OCI-LY7 (cell line): ENCODE results near the gene ZDHHC14. TPM values are rescaled to one million over a fixed set of nuclear protein-coding genes. Genes with fewer than 3 reads are reported as not detected.

Source experiments
- BruUV-seq: library from RNA; stranded (reverse); fragments of 400-500 nt; replicated peaks from 2 replicates; lab custom pipeline; 2021; lab: Mats Ljungman, UMichigan
- CTCF ChIA-PET: fragments of 300-600 bp; sonication (Branson Sonifier 250); formaldehyde crosslinking; loops from one replicate; lab custom pipeline; 2022; ENCODE audit warnings: antibody characterized with exemption; ENCODE audit not compliant: unreplicated experiment; lab: Charles Lee
- POLR2A ChIA-PET: fragments of 300-600 bp; sonication (Branson Sonifier 250); formaldehyde crosslinking; loops from one replicate; lab custom pipeline; 2022; ENCODE audit warnings: antibody characterized with exemption; lab: Charles Lee
- DNase-seq: peaks from one replicate; pipeline ENCODE4 v3.0.0-alpha.2; 2015; ENCODE audit warnings: low spot score
- H2AFZ ChIP-seq: fragments of 200-600 bp; sonication (generic), shearing (Covaris generic); 2 replicates; pipeline ENCODE4 v1.6.1; 2014; ENCODE audit warnings: mild to moderate bottlenecking, antibody characterized with exemption, low read length, moderate library complexity
- H3K27ac ChIP-seq: fragments of 200-600 bp; sonication (generic); 2 replicates; pipeline ENCODE4 v1.5.1; 2014; ENCODE audit warnings: mixed run types, low read depth, mild to moderate bottlenecking, moderate library complexity, low read length, inconsistent platforms; ENCODE audit not compliant: poor library complexity, severe bottlenecking
- H3K36me3 ChIP-seq: fragments of 200-600 bp; sonication (generic); 2 replicates; pipeline ENCODE4 v1.6.1; 2014; ENCODE audit warnings: mild to moderate bottlenecking, antibody characterized with exemption, low read length, moderate library complexity, mixed read lengths; ENCODE audit not compliant: insufficient read depth
- H3K4me1 ChIP-seq: fragments of 200-600 bp; sonication (generic); 2 replicates; pipeline ENCODE4 v1.5.1; 2014; ENCODE audit warnings: mild to moderate bottlenecking, low read length; ENCODE audit not compliant: insufficient read depth, poor library complexity, severe bottlenecking
- H3K4me2 ChIP-seq: fragments of 200-600 bp; sonication (generic); 2 replicates; pipeline ENCODE4 v1.6.1; 2014; ENCODE audit warnings: mild to moderate bottlenecking, low read length
- H3K4me3 ChIP-seq: fragments of 200-600 bp; sonication (generic); 2 replicates; pipeline ENCODE4 v1.5.1; 2014; ENCODE audit warnings: mild to moderate bottlenecking, low read depth, low read length; ENCODE audit not compliant: poor library complexity, severe bottlenecking
- H3K79me2 ChIP-seq: fragments of 200-600 bp; sonication (generic); 2 replicates; pipeline ENCODE4 v1.6.1; 2016; ENCODE audit warnings: low read depth, mild to moderate bottlenecking, low read length, moderate library complexity, mixed read lengths; ENCODE audit not compliant: insufficient read depth
- H3K9me2 ChIP-seq: fragments of 200-600 bp; sonication (generic); 2 replicates; pipeline ENCODE4 v1.6.1; 2016; ENCODE audit warnings: mild to moderate bottlenecking, low read length, mixed read lengths; ENCODE audit not compliant: insufficient read depth
- H3K9me3 ChIP-seq: fragments of 200-600 bp; sonication (generic); 2 replicates; pipeline ENCODE4 v1.6.1; 2014; ENCODE audit warnings: mild to moderate bottlenecking, mixed run types, low read length, mixed read lengths
- H4K20me1 ChIP-seq: fragments of 200-600 bp; sonication (generic); 2 replicates; pipeline ENCODE4 v1.6.1; 2014; ENCODE audit warnings: mild to moderate bottlenecking, antibody characterized with exemption, low read length, moderate library complexity, mixed read lengths; ENCODE audit not compliant: insufficient read depth
- CTCF ChIP-seq: fragments of 200-600 bp; sonication (generic); conservative IDR thresholded peaks from 2 replicates; pipeline ENCODE4 v1.5.1; 2014; ENCODE audit warnings: mild to moderate bottlenecking, antibody characterized with exemption, low read length, moderate library complexity, mixed read lengths
- EZH2phosphoT487 ChIP-seq: fragments of 200-600 bp; sonication (generic); IDR thresholded peaks from 2 replicates; pipeline ENCODE4 v1.6.1; 2018; ENCODE audit warnings: low read depth, borderline replicate concordance, mild to moderate bottlenecking, mixed run types, antibody characterized with exemption, low read length, moderate library complexity, mixed read lengths
- intact Hi-C: fragments of 100-400 bp; cut with micrococcal nuclease; formaldehyde crosslinking; loops from one replicate; pipeline ENCODE4 v1.10.0; 2022; ENCODE audit not compliant: unreplicated experiment
- total RNA-seq, 2 experiments: library from RNA; depleted of rRNA in 1 of 2; stranded (reverse); fragments of >200 nt in 1 of 2; shearing (Covaris generic) in 1 of 2; gene quantifications; 2 replicates each; pipeline ENCODE4 v1.2.3, GENCODE V29; 2014 to 2022

Gene ZDHHC14
- total RNA-seq, 2 experiments from 2014 or later, result 0.69 to 3.0 TPM

- H3K9me2 ChIP-seq, result no peaks in the 10 kb centered on the region
- no peak overlapping the region for H3K4me2 ChIP-seq
- H3K27ac ChIP-seq, result no peak overlapping the region
- ChIA-PET POLR2A (no interaction called here), CTCF (no interaction called here)
- H3K4me1 ChIP-seq, result no peaks in the 10 kb centered on the region
- no peak overlapping the region for H2AFZ ChIP-seq
- no peaks in the 10 kb centered on the region for H3K79me2 ChIP-seq
- BruUV-seq, result no TSS peak
- no peaks in the 10 kb centered on the region for H3K9me3 ChIP-seq
- no peak for DNase-seq
- intact Hi-C loops, result no loop called here
- TF ChIP-seq EZH2phosphoT487 (no peak), CTCF (no peak)
- H4K20me1 ChIP-seq, result no peaks in the 10 kb centered on the region
- H3K36me3 ChIP-seq, result no peaks in the 10 kb centered on the region
- H3K4me3 ChIP-seq, result no peak overlapping the region
Observed at GRCh38 chr6:157693867-157694266, 312.9 kb downstream of the ZDHHC14 start.

GRCh38 chr6:157695301-157696040, 314.5 kb downstream of the ZDHHC14 start:
- Histone ChIP-seq H4K20me1 (no peaks in the 10 kb centered on the region), H3K9me2 (no peaks in the 10 kb centered on the region), H3K36me3 (no peaks in the 10 kb centered on the region), H2AFZ (no peak overlapping the region), H3K4me1 (no peaks in the 10 kb centered on the region), H3K27ac (no peak overlapping the region), H3K4me3 (no peak overlapping the region), H3K79me2 (no peaks in the 10 kb centered on the region), H3K9me3 (no peaks in the 10 kb centered on the region), H3K4me2 (no peak overlapping the region)
- CTCF ChIA-PET, result no interaction called here
- BruUV-seq, result no TSS peak
- intact Hi-C loops, result no loop called here
- TF ChIP-seq EZH2phosphoT487 (no peak), CTCF (no peak)
- no peak for DNase-seq
- POLR2A ChIA-PET, result no interaction called here
